ENCODE results near the gene YY1AP1.
"Not testable (repeated sequence)": the region's sequence is repeated elsewhere in the genome, so short reads cannot be mapped to it uniquely, and the experiment has no call there.

YY1AP1 gene

DNA sequence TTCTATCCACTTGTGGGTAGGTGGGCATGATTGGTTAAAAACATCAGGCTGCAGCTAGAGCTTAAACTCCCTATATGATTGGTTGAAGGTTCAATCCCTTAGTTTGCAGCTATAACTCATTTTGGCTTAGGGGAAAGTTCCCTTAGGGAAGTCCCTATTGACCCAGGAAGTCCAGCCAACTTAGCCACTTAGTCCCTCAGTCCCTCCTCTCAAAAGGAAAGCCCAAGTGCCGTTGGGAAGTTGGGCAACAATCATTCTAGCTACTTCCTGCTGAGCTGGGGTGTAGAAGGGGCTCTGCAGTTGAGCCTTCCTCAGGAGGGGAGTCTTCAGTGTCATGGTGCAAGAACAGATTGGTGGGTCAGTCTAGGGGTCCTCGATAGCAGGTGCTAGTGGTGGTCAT, 66.4 kb downstream of the YY1AP1 start:
- peak overlapping the region; percentile 7; the same call in 1 of the 2 replicates for H2AFZ ChIP-seq (ENCODE audit: low read depth, low read length)
- H3K9ac ChIP-seq (ENCODE audit: low read depth, low read length): no peak overlapping the region
- no peak overlapping the region for H3K4me3 ChIP-seq (ENCODE audit: low read depth in 1 of 2, low read length in 2 of 2)
- H3K36me3 ChIP-seq (ENCODE audit: insufficient read depth, low read length): no peaks in the 10 kb centered on the region
- H3K4me1 ChIP-seq (ENCODE audit: insufficient read depth, low read length): no peaks in the 10 kb centered on the region
- H4K20me1 ChIP-seq (ENCODE audit: insufficient read depth, low read length): no peaks in the 10 kb centered on the region
- ATAC-seq (ENCODE audit: insufficient read depth, low read depth): no peak
- H3K9me3 ChIP-seq (ENCODE audit: insufficient read depth, low read length, severe bottlenecking): no peaks in the 10 kb centered on the region
- DNase-seq: no peak
- no peak for TF ChIP-seq EZH2 (IDR thresholded peaks at IDR 0.05; ENCODE audit: borderline replicate concordance, low read depth, low read length, severe bottlenecking)
- TF ChIP-seq, protein P1, sequence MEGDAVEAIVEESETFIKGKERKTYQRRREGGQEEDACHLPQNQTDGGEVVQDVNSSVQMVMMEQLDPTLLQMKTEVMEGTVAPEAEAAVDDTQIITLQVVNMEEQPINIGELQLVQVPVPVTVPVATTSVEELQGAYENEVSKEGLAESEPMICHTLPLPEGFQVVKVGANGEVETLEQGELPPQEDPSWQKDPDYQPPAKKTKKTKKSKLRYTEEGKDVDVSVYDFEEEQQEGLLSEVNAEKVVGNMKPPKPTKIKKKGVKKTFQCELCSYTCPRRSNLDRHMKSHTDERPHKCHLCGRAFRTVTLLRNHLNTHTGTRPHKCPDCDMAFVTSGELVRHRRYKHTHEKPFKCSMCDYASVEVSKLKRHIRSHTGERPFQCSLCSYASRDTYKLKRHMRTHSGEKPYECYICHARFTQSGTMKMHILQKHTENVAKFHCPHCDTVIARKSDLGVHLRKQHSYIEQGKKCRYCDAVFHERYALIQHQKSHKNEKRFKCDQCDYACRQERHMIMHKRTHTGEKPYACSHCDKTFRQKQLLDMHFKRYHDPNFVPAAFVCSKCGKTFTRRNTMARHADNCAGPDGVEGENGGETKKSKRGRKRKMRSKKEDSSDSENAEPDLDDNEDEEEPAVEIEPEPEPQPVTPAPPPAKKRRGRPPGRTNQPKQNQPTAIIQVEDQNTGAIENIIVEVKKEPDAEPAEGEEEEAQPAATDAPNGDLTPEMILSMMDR (IDR thresholded peaks at IDR 0.05; ENCODE audit: borderline replicate concordance, extremely low read depth, low read length, poor library complexity, severe bottlenecking): no peak
- H3K27me3 ChIP-seq (ENCODE audit: insufficient read depth, low read length, poor library complexity): no peaks in the 10 kb centered on the region
- H3K27ac ChIP-seq (ENCODE audit: low read length): no peak overlapping the region
- no peak overlapping the region for H3K4me2 ChIP-seq (ENCODE audit: insufficient read depth, low read length)
- H3K79me2 ChIP-seq (ENCODE audit: insufficient read depth, low read length): no peaks in the 10 kb centered on the region

DNA sequence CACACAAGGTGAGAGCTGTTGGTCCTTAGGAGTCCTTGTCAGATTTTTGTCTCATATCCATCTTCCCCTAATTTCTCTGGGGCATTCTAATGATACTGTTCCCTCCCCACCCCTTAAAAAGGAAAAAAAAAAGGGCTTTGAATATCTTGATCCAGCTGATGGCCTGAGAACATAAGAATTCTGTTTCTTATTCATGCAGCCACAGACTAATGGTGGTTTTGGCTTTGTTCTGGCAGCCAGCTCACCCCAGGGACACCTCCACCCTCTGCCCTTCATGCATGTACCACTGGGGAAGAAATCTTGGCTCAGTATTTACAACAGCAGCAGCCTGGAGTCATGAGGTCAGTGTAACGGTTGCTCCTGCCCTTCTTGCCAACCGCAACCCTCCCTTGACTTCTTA, 75.3 kb downstream of the YY1AP1 start:
- H3K4me2 ChIP-seq (ENCODE audit: insufficient read depth, low read length); H3K4me3 ChIP-seq (ENCODE audit: low read depth in 1 of 2, low read length in 2 of 2); H3K9ac ChIP-seq (ENCODE audit: low read depth, low read length); H3K79me2 ChIP-seq (ENCODE audit: insufficient read depth, low read length); H3K27ac ChIP-seq (ENCODE audit: low read length); H3K27me3 ChIP-seq (ENCODE audit: insufficient read depth, low read length, poor library complexity); ATAC-seq (ENCODE audit: insufficient read depth, low read depth); DNase-seq; H2AFZ ChIP-seq (ENCODE audit: low read depth, low read length); H3K9me3 ChIP-seq (ENCODE audit: insufficient read depth, low read length, severe bottlenecking); H4K20me1 ChIP-seq (ENCODE audit: insufficient read depth, low read length): not testable (repeated sequence)
- Histone ChIP-seq H3K4me1 (ENCODE audit: insufficient read depth, low read length) (peaks cover 12% of the 10 kb centered on the region), H3K36me3 (ENCODE audit: insufficient read depth, low read length) (peaks cover 21% of the 10 kb centered on the region)

GRCh38 chr1:155610257-155610647, 78.3 kb downstream of the YY1AP1 start:
- H3K9me3 ChIP-seq (ENCODE audit: insufficient read depth, low read length, severe bottlenecking); DNase-seq; H2AFZ ChIP-seq (ENCODE audit: low read depth, low read length); H3K27ac ChIP-seq (ENCODE audit: low read length); H3K79me2 ChIP-seq (ENCODE audit: insufficient read depth, low read length); H4K20me1 ChIP-seq (ENCODE audit: insufficient read depth, low read length); H3K27me3 ChIP-seq (ENCODE audit: insufficient read depth, low read length, poor library complexity): not testable (repeated sequence)
- peak overlapping the region in 1 of 2 experiments; percentile 90; a peak in 2 of 4 replicates for H3K4me3 ChIP-seq (ENCODE audit: low read depth in 1 of 2, low read length in 2 of 2)
- peak; percentile 28 for ATAC-seq (ENCODE audit: insufficient read depth, low read depth)
- H3K4me2 ChIP-seq (ENCODE audit: insufficient read depth, low read length): peak overlapping the region; percentile 54; the same call in 1 of the 2 replicates
- peaks cover 12% of the 10 kb centered on the region for H3K4me1 ChIP-seq (ENCODE audit: insufficient read depth, low read length)
- peaks cover 21% of the 10 kb centered on the region for H3K36me3 ChIP-seq (ENCODE audit: insufficient read depth, low read length)
- H3K9ac ChIP-seq (ENCODE audit: low read depth, low read length): peak overlapping the region; percentile 74

DNA sequence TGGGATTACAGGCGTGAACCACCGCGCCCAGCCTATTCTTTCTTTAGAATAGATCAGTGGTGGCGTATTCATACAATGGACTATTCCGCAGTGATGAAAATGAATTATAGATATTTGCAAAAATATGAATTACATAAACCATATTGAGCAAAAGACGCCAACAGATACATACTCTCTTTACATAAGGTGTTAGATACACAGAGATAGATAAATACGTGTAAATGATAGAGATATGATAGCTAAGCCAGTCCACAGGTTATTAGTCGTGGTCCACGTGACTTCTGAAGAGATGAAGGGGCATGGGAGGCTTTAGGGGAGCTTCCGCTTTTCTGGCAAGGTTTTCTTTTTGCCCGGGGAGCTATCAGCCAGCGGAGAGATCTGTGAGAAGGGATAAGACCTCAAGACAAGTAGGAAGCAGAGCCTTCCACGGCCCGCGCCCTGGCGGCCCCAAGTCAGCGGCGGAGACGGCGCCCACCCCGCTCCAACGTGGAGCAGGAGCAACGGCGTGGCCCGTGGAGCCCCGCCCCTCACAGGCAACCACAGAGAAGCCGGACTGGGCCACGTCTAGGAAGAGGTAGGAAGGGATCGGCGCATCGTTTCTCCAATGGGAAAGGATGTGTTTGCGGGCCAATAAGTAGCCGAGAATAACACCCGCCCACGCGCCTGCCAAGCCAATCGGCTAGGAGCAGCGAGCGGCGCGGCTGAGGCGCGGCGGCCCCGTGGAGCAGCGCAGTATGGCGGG, 78.9 kb downstream of the YY1AP1 start, which contains the start of gene MSTO1:
Gene MSTO1, plus strand, starts transcription at position 704 of the 742 bp plus-strand sequence. Its CDS starts 31 bp downstream, at position 735.
- Histone ChIP-seq H3K4me3 (ENCODE audit: low read depth in 1 of 2, low read length in 2 of 2) (peak within 1 kb of the TSS; percentile 76 to 90), H3K36me3 (ENCODE audit: insufficient read depth, low read length) (peaks cover 19% of the 10 kb centered on the region), H3K9me3 (ENCODE audit: insufficient read depth, low read length, severe bottlenecking) (no peaks in the 10 kb centered on the region), H3K27ac (ENCODE audit: low read length) (peak within 1 kb of the TSS; percentile 94), H3K4me2 (ENCODE audit: insufficient read depth, low read length) (peak within 1 kb of the TSS; percentile 84), H3K9ac (ENCODE audit: low read depth, low read length) (peak within 1 kb of the TSS; percentile 74), H3K79me2 (ENCODE audit: insufficient read depth, low read length) (peaks cover 9% of the 10 kb centered on the region), H3K4me1 (ENCODE audit: insufficient read depth, low read length) (peaks cover 12% of the 10 kb centered on the region), H2AFZ (ENCODE audit: low read depth, low read length) (peak within 1 kb of the TSS; percentile 91), H3K27me3 (ENCODE audit: insufficient read depth, low read length, poor library complexity) (no peaks in the 10 kb centered on the region), H4K20me1 (ENCODE audit: insufficient read depth, low read length) (no peaks in the 10 kb centered on the region)
- DNase-seq (peak; percentile 98), ATAC-seq (ENCODE audit: insufficient read depth, low read depth) (peak; percentile 98)
- TF ChIP-seq, protein P1 (IDR thresholded peaks at IDR 0.05; ENCODE audit: borderline replicate concordance, extremely low read depth, low read length, poor library complexity, severe bottlenecking): no peak
- no peak for TF ChIP-seq EZH2 (IDR thresholded peaks at IDR 0.05; ENCODE audit: borderline replicate concordance, low read depth, low read length, severe bottlenecking)
